ENCODE results near the gene SMPD3. TPM values are rescaled to one million over a fixed set of nuclear protein-coding genes. Genes with fewer than 3 reads are reported as not detected.

The SMPD3 gene
- total RNA-seq, 1 experiment from 2014 or later, result 0.89 TPM

DNA sequence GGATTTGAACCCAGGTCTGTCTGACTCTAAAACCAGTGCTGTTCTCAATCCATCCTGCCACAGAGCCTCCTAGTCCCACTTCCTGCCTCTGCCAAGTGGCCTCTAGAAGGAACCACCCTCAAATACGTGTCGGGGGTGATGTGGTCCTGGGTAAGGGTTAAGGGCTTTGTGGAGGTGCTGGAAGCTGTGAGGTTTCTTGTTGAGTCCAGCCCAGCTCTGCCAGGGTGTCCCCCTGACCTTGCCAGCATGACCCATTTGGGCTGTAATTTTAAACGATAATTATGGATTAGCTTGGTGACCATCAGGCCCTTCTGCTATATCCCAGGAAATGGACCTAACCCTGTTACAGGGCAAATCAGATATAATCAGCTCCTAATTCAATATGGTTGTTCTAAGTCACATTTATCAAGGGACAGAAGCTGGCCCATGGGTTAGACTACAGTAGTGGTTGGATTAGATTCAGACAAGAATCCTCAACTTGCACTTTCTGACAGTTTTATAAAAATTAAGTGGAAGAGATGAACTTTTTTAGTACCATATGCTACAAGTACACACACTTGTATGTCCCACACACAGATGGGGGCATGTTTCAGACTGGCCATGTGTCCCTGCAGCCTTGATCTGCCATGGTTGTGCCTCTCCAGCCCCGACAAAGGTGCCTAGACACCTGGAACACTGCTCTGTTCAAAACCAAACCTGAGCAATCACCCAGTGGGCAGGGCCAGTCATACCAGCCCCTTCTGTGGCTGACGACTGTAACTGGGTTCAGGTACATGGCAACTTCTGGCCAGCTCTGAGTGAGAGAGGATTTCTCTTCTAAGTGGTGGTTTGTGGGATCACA, 48.0 kb downstream of the SMPD3 start:
- H3K9me2 ChIP-seq (ENCODE audit: insufficient read depth), result no peaks in the 10 kb centered on the region
- H2AFZ ChIP-seq (ENCODE audit: low read depth, low read length, poor library complexity, severe bottlenecking), result no peak overlapping the region
- no peak overlapping the region for H3K9ac ChIP-seq (ENCODE audit: low read length)
- no peak overlapping the region for H3K4me3 ChIP-seq (replicated peaks in 1 of 2; ENCODE audit: low read depth in 1 of 2, low read length in 2 of 2)
- no peaks in the 10 kb centered on the region for H3K36me3 ChIP-seq (ENCODE audit: control insufficient read depth in 1 of 2, insufficient read depth in 2 of 2, low read length in 2 of 2)
- no peak for DNase-seq (ENCODE audit: low read depth, low spot score)
- no peak for ATAC-seq
- H3K27me3 ChIP-seq (ENCODE audit: insufficient read depth, low read length), result no peaks in the 10 kb centered on the region
- peaks cover 0 to 30% of the 10 kb centered on the region in 2 experiments; a peak in 2 of 4 replicates for H3K4me1 ChIP-seq (ENCODE audit: control insufficient read depth in 1 of 2, insufficient read depth in 2 of 2, low read length in 2 of 2)
- H3K4me2 ChIP-seq (ENCODE audit: low read length), result no peak overlapping the region
- no peak overlapping the region for H3K27ac ChIP-seq (ENCODE audit: low read depth, low read length)
- H4K20me1 ChIP-seq (ENCODE audit: insufficient read depth), result no peaks in the 10 kb centered on the region
- no peaks in the 10 kb centered on the region for H3K9me3 ChIP-seq (ENCODE audit: control insufficient read depth in 1 of 2, insufficient read depth in 1 of 2, low read depth in 1 of 2, low read length in 2 of 2)
- RAD21 ChIA-PET (ENCODE audit: low non-redundant PET in 1 of 2, low total read pairs in 2 of 2, uncharacterized antibody in 2 of 2, unreplicated experiment in 2 of 2), result no interaction called here
- intact Hi-C loops (cut with micrococcal nuclease), result no loop called here
- no peak for TF ChIP-seq SIN3A (IDR thresholded peaks at IDR 0.05; ENCODE audit: low read depth)
- POLR2A ChIA-PET, result interaction anchor here (1.1 kb wide), 1 partner anchor 18 kb away, joined by 4 read pairs; no protein-coding TSS in a partner anchor
- no TSS peak for BruUV-seq (replicated peaks)
- CTCF ChIA-PET, result interaction anchor here (1.1 kb wide), 1 partner anchor 120 kb away, joined by 3 read pairs; no protein-coding TSS in a partner anchor
- no peaks in the 10 kb centered on the region for H3K79me2 ChIP-seq (ENCODE audit: insufficient read depth, low read length)

DNA sequence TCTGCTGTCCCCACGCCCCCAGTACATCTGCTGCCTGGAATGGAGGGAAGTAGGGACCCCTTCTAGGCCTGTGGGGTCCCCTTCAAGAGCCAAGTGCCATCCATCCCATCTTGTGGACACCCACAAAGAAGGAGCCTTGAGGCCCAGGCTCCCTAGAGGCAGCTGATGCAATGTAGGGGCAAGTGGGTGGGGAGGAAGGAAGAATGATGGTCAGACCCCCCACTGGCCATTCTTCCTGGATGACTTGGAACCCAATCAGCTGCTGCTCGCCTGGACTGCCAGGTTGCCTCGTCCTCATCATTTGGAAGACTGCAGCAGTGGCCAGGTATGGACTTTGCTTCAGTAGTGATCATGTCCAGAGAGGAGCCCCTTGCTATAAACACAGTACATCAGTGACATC, 48.9 kb downstream of the SMPD3 start:
- Histone ChIP-seq H3K27ac (ENCODE audit: low read depth, low read length) (no peak overlapping the region), H3K4me1 (ENCODE audit: control insufficient read depth in 1 of 2, insufficient read depth in 2 of 2, low read length in 2 of 2) (peaks cover 0 to 30% of the 10 kb centered on the region in 2 experiments; a peak in 2 of 4 replicates), H2AFZ (ENCODE audit: low read depth, low read length, poor library complexity, severe bottlenecking) (no peak overlapping the region), H3K9me2 (ENCODE audit: insufficient read depth) (no peaks in the 10 kb centered on the region), H3K4me3 (replicated peaks in 1 of 2; ENCODE audit: low read depth in 1 of 2, low read length in 2 of 2) (no peak overlapping the region), H3K27me3 (ENCODE audit: insufficient read depth, low read length) (no peaks in the 10 kb centered on the region), H3K36me3 (ENCODE audit: control insufficient read depth in 1 of 2, insufficient read depth in 2 of 2, low read length in 2 of 2) (no peaks in the 10 kb centered on the region), H3K9ac (ENCODE audit: low read length) (no peak overlapping the region), H4K20me1 (ENCODE audit: insufficient read depth) (no peaks in the 10 kb centered on the region), H3K9me3 (ENCODE audit: control insufficient read depth in 1 of 2, insufficient read depth in 1 of 2, low read depth in 1 of 2, low read length in 2 of 2) (no peaks in the 10 kb centered on the region), H3K4me2 (ENCODE audit: low read length) (no peak overlapping the region), H3K79me2 (ENCODE audit: insufficient read depth, low read length) (no peaks in the 10 kb centered on the region)
- ATAC-seq, result no peak
- BruUV-seq (replicated peaks), result no TSS peak
- intact Hi-C loops (cut with micrococcal nuclease), result no loop called here
- DNase-seq (ENCODE audit: low read depth, low spot score), result no peak
- TF ChIP-seq, protein P1, sequence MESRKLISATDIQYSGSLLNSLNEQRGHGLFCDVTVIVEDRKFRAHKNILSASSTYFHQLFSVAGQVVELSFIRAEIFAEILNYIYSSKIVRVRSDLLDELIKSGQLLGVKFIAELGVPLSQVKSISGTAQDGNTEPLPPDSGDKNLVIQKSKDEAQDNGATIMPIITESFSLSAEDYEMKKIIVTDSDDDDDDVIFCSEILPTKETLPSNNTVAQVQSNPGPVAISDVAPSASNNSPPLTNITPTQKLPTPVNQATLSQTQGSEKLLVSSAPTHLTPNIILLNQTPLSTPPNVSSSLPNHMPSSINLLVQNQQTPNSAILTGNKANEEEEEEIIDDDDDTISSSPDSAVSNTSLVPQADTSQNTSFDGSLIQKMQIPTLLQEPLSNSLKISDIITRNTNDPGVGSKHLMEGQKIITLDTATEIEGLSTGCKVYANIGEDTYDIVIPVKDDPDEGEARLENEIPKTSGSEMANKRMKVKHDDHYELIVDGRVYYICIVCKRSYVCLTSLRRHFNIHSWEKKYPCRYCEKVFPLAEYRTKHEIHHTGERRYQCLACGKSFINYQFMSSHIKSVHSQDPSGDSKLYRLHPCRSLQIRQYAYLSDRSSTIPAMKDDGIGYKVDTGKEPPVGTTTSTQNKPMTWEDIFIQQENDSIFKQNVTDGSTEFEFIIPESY (IDR thresholded peaks at IDR 0.05; ENCODE audit: extremely low read depth, insufficient replicate concordance, low read length), result no peak
- TF ChIP-seq CEBPB (IDR thresholded peaks at IDR 0.05; ENCODE audit: low read depth) (peak; percentile 84), CBX3 (IDR thresholded peaks at IDR 0.05; ENCODE audit: low read depth) (no peak), SP1 (IDR thresholded peaks at IDR 0.05; ENCODE audit: low read depth) (peak; percentile 40; the same call in 1 of the 2 replicates)
- ChIA-PET POLR2A (interaction anchor here (1.1 kb wide), 1 partner anchor 19 kb away, joined by 4 read pairs; no protein-coding TSS in a partner anchor), RAD21 (ENCODE audit: low non-redundant PET in 1 of 2, low total read pairs in 2 of 2, uncharacterized antibody in 2 of 2, unreplicated experiment in 2 of 2) (no interaction called here), CTCF (no interaction called here)

Data from HCT116 (cell line).